NAMALWA (cell line): ENCODE measurements around the gene CELF2.

ENCODE experiments used
- DNase-seq: peaks from one replicate; pipeline ENCODE4 v3.0.0-alpha.2; 2015; ENCODE audit warnings: low spot score

CELF2 gene

GRCh38 chr10:11227103-11227502 is 209.4 kb downstream of the CELF2 start:
- no peak for DNase-seq

DNA sequence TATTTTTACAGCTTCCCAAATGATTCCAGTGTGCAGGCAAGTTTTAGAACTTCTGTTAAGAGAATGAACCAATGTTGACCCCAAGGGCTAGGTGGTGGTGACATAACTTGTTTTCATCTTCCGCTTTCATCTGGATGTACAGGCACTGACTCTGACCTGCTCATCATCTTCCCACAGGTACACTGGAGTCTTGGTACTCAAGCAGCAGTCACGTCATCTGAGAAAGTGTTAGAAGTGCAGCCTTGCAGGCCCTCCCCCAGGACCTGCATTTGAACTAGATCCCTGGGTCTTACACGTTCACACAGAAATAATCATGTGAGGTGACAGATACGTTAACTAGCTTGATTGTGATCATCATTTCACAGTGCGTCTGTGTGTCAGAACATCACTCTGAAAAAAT is 212.2 kb downstream of the CELF2 start:
- no peak for DNase-seq

GRCh38 chr10:11230498-11231167 is 213.0 kb downstream of the CELF2 start:
- no peak for DNase-seq

DNA sequence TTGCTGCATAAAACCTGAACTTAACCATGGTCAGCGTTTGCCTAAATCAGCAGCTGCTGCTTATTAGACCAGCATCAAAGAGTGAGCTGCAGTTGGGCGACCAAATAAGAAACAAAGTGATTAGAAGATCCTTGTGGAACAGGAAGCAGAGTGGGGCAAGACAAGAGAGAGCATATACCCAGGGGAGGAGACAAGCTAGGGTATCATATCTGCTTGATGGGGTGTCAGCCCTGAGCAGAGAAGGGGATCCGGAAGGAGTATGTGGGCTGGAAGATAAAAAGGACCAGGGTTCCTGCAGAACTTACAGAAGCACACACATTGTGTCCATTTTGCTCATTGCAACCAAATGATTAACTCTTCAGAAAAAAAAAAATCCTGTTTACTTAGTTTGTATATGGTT is 213.6 kb downstream of the CELF2 start:
- DNase-seq = no peak

DNA sequence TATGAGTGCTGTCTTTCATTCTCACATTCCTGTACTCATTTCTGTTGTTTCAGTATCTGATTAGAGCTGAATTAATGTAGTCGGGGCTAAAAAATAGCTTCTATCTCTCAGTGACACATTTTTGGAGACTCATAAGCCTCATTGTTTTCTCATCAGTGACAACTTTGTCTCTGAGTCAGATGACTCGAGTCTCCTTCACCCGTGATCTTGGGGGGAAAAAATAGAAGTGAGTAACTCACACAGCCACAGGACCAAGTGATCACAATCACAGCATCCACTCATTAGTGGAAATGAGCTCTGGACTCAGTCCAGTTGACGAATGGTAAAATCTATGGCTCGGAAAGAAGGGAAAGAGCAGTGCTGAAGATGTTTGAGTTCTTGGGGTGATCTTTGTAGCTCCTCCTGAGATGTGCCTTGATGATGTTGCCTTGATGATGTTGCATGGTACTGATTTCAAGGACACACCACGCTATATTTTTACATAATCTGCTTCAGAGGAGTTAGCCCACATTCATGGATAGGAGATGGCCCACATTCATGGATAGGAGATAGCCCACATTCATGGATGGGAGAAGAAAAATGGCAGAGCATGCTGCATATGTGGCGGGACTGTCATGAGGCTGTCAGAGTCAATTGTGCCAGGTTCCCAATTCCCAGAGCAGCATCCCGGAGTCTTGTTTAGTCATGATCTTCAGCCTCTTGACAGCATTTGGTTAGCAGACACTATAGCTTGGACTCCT is 214.7 kb downstream of the CELF2 start:
- DNase-seq = no peak

GRCh38 chr10:11234857-11235531 is 217.3 kb downstream of the CELF2 start:
- DNase-seq = no peak

DNA sequence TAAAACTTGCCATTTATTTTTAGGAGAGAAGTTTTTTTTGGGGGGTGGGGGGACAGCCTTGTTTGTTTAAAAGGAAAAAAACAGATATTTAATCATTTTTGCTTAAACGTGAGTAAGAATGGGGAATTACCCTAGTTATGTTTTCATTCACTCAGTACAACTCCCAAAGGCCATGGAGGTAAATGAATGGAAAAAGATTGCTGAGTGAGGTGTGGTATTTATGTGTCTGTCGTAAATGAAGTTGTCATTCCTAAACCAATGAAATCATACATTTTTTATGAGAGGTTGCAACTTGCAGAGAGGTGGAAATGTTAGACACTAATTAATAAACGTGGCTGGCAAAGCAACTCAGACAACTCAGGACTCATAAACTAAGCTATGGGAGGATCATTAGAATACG is 218.1 kb downstream of the CELF2 start:
- DNase-seq = no peak

- DNase-seq = no peak
Observed at GRCh38 chr10:11236234-11236633, 218.6 kb downstream of the CELF2 start.

- DNase-seq = no peak
Observed at GRCh38 chr10:11237571-11237970, 219.9 kb downstream of the CELF2 start.

DNA sequence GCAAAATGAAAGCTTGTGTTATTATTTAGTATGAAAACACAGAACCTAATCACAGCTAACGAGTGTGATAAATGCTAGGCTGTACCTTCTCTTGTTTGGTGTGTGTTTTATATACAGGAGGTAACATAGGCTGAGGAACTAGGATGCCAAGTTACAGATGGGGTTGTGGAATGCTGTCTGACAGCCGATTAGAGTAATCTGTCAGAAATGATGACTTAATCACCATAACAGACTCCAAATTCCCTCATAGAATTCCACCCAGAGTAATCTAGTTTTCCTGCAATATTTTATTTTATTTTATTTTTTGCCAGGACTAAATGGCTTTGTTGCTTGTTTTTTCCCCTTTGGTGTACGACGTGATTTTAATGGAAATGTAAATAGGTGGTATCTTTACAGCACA is 221.2 kb downstream of the CELF2 start:
- no peak for DNase-seq

- no peak for DNase-seq
Observed at GRCh38 chr10:11240641-11241040, 223.0 kb downstream of the CELF2 start.

- DNase-seq = peak; percentile 81
Observed at GRCh38 chr10:11242443-11243387, 225.0 kb downstream of the CELF2 start.

- DNase-seq = peak; percentile 29
Observed at GRCh38 chr10:11243425-11244222, 226.0 kb downstream of the CELF2 start.

DNA sequence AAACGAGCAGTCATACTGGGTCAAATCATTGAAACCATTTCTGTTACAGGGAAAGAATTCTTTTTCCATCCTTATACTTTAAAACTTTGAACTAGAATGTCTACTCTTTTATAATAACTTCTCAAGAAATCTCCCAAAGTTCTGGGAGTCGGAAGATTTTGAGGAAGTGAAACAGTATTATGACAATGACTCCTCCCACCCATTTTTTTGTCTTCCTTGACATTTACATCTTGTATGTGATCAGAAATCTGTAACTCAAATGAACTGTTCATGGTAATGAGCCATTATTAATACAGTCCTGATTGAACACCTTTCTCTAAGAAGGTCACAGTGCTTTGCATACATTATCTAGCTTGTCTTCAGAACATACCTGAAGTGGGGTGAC is 227.4 kb downstream of the CELF2 start:
- DNase-seq = peak; percentile 43

DNA sequence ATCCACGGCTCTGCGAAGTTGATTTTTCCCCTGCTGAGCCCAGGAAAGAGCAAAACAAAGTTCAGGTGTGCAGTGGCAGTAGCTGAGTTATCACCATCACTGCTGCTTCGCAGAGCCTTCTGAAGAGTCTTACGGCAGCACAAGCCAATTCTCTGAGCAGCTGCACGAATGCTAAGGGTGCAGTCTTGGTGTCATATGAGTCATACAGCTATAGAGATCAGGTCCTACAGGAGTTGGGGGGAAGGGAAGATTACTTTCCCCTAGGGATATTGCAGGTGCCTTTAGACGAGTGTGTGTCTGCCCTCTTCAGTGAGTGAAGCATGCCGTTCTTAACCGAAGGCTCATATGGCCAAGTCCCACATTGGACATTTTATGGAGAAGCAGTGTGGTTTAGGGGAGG is 227.8 kb downstream of the CELF2 start:
- DNase-seq = peak; percentile 26

DNA sequence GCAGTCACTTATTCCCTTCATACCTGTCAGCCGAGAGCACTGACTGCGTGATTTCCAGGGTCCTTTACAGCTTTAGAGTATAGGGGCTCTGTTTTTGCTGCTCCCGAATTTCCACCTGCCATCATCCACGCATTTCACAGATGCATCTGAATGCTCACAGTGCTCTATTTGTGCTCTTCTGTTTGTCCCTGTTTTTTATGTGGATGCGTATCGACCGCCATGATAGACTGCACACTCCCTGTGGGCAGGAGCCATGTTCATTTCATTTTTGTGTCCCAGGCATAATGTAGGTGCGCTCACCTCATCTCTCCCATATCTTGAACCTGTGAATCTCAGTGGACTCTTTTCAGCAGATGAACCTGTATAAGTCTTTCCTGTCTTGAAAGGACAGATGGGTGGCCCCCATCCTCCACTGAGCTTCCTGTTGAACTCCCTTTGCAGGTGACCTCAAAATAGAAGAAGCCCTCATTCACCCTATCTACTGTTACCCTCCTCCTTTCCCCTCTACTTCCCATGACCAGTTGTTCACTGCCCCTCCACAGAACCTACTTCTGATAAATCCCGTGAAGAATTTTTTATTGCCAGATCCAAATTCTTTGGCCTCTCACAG is 228.4 kb downstream of the CELF2 start:
- no peak for DNase-seq

GRCh38 chr10:11246752-11247467 is 229.2 kb downstream of the CELF2 start:
- no peak for DNase-seq

- DNase-seq = no peak
Observed at GRCh38 chr10:11249152-11249807, 231.6 kb downstream of the CELF2 start.

DNA sequence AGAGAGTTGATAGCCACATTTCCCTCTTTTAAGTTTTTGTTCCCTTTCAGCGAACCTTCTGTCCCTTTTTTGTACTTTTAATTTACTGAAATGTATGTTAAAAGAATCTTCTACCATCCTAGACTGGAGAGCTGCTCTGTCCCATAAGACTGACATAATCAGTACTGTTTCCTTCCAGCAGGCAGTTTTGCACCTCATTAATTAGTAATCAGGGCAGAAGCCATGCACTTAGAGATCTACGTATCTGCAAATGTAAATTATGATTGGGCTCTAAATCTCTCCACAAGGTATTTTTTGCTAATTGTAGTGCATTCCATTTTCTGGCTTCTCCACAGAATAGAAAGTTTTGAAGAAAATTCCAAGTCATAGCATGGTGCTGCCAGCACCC is 232.1 kb downstream of the CELF2 start:
- DNase-seq = no peak

- no peak for DNase-seq
Observed at GRCh38 chr10:11250304-11250703, 232.6 kb downstream of the CELF2 start.
